PC-9 (cell line): ENCODE results near the gene COL23A1.

Experiments
- CTCF ChIP-seq: fragments of 200-600 bp; sonication (generic); conservative IDR thresholded peaks from 2 replicates; pipeline ENCODE4 v1.6.1; 2017; ENCODE audit warnings: mixed run types, antibody characterized with exemption, mild to moderate bottlenecking, moderate library complexity
- EZH2 ChIP-seq: fragments of 200-600 bp; sonication (generic); IDR thresholded peaks from 2 replicates; pipeline ENCODE4 v1.8.0; 2017; ENCODE audit warnings: antibody characterized with exemption, low read depth

GRCh38 chr5:178384816-178385495 lies 205.2 kb downstream of the COL23A1 start:
- TF ChIP-seq CTCF = no peak
- no peak for TF ChIP-seq EZH2
